GM18867 (cell line): ENCODE results near the gene DNAI1.

Source experiments
- ATAC-seq: cut with Tn5 transposase; IDR thresholded peaks from one replicate; pipeline ENCODE4 v1.9.1; 2021; ENCODE audit warnings: mild to moderate bottlenecking, moderate library complexity; ENCODE audit not compliant: unreplicated experiment

The DNAI1 gene

GRCh38 chr9:34555936-34556525 is 97.4 kb downstream of the DNAI1 start:
- ATAC-seq = no peak

- ATAC-seq = no peak
Measured at GRCh38 chr9:34556949-34557348, 98.3 kb downstream of the DNAI1 start.

- ATAC-seq = no peak
Measured at GRCh38 chr9:34557426-34558321, 99.1 kb downstream of the DNAI1 start.

GRCh38 chr9:34558364-34558763 is 99.8 kb downstream of the DNAI1 start:
- ATAC-seq = no peak

GRCh38 chr9:34558919-34559623 is 100.5 kb downstream of the DNAI1 start:
- ATAC-seq = no peak

- ATAC-seq = no peak
Measured at GRCh38 chr9:34559624-34560455, 101.2 kb downstream of the DNAI1 start.

GRCh38 chr9:34560599-34561214 is 102.1 kb downstream of the DNAI1 start:
- no peak for ATAC-seq

GRCh38 chr9:34562135-34562745 is 103.6 kb downstream of the DNAI1 start:
- ATAC-seq = no peak

GRCh38 chr9:34563262-34563661 is 104.7 kb downstream of the DNAI1 start:
- no peak for ATAC-seq

- ATAC-seq = no peak
Measured at GRCh38 chr9:34564617-34565016, 106.0 kb downstream of the DNAI1 start.

- no peak for ATAC-seq
Measured at GRCh38 chr9:34565856-34566255, 107.3 kb downstream of the DNAI1 start.

- no peak for ATAC-seq
Measured at GRCh38 chr9:34566322-34566721, 107.7 kb downstream of the DNAI1 start.

- no peak for ATAC-seq
Measured at GRCh38 chr9:34566972-34567371, 108.4 kb downstream of the DNAI1 start.

- no peak for ATAC-seq
Measured at GRCh38 chr9:34568133-34568532, 109.5 kb downstream of the DNAI1 start.

GRCh38 chr9:34568774-34569173 is 110.2 kb downstream of the DNAI1 start:
- no peak for ATAC-seq

- no peak for ATAC-seq
Measured at GRCh38 chr9:34570376-34570775, 111.8 kb downstream of the DNAI1 start.
